ENCODE measurements around the gene DMD. TPM values are rescaled to one million over a fixed set of nuclear protein-coding genes. Genes with fewer than 3 reads are reported as not detected.

Gene DMD
- total RNA-seq, 1 experiment from 2014 or later = 47.2 TPM

GRCh38 chrX:31260351-31260750 is 1951.0 kb downstream of the DMD start:
- Histone ChIP-seq H3K36me3 (ENCODE audit: control insufficient read depth, insufficient read depth, low read length) (no peaks in the 10 kb centered on the region), H3K4me1 (no peaks in the 10 kb centered on the region), H3K27me3 (replicated peaks; ENCODE audit: control insufficient read depth, insufficient read depth, low read length) (no peaks in the 10 kb centered on the region), H3K9me3 (no peaks in the 10 kb centered on the region), H3K4me3 (ENCODE audit: low read depth, low read length) (no peak overlapping the region)
- H3K9me3 Mint-ChIP-seq (ENCODE audit: unreplicated experiment) = no peaks in the 10 kb centered on the region
- H3K4me3 Mint-ChIP-seq (ENCODE audit: unreplicated experiment) = no peak overlapping the region
- TF ChIP-seq CTCF (IDR thresholded peaks at IDR 0.05; ENCODE audit: insufficient read depth in 1 of 2, low read depth in 1 of 2, low read length in 1 of 2, severe bottlenecking in 1 of 2, unreplicated experiment in 1 of 2) = no peak
- no peak overlapping the region for H3K27ac Mint-ChIP-seq (ENCODE audit: unreplicated experiment)
- no TSS peak for BruUV-seq (replicated peaks)
- ChIA-PET POLR2A (no interaction called here), CTCF (no interaction called here)
- H3K4me1 Mint-ChIP-seq (ENCODE audit: low read depth, unreplicated experiment) = peaks cover 11% of the 10 kb centered on the region
- intact Hi-C loops (cut with micrococcal nuclease; ENCODE audit: unreplicated experiment) = loop anchor here (10.0 kb wide), 1 partner anchor 374 kb away; no protein-coding TSS in a partner anchor
- no peaks in the 10 kb centered on the region for H3K27me3 Mint-ChIP-seq (ENCODE audit: insufficient read depth, unreplicated experiment)
- peaks cover 10% of the 10 kb centered on the region for H3K36me3 Mint-ChIP-seq (ENCODE audit: insufficient read depth, unreplicated experiment)
- DNase-seq = no peak

- no peaks in the 10 kb centered on the region for H3K9me3 ChIP-seq
- Mint-ChIP-seq H3K36me3 (ENCODE audit: insufficient read depth, unreplicated experiment) (peaks cover 7% of the 10 kb centered on the region), H3K4me1 (ENCODE audit: low read depth, unreplicated experiment) (peaks cover 6% of the 10 kb centered on the region), H3K27ac (ENCODE audit: unreplicated experiment) (no peak overlapping the region), H3K27me3 (ENCODE audit: insufficient read depth, unreplicated experiment) (no peaks in the 10 kb centered on the region), H3K9me3 (ENCODE audit: unreplicated experiment) (no peaks in the 10 kb centered on the region), H3K4me3 (ENCODE audit: unreplicated experiment) (no peak overlapping the region)
- H3K27me3 ChIP-seq (replicated peaks; ENCODE audit: control insufficient read depth, insufficient read depth, low read length) = no peaks in the 10 kb centered on the region
- CTCF ChIA-PET = no interaction called here
- no peak for TF ChIP-seq CTCF (IDR thresholded peaks at IDR 0.05; ENCODE audit: insufficient read depth in 1 of 2, low read depth in 1 of 2, low read length in 1 of 2, severe bottlenecking in 1 of 2, unreplicated experiment in 1 of 2)
- intact Hi-C loops (cut with micrococcal nuclease; ENCODE audit: unreplicated experiment) = no loop called here
- no peak overlapping the region for H3K4me3 ChIP-seq (ENCODE audit: low read depth, low read length)
- H3K4me1 ChIP-seq = no peaks in the 10 kb centered on the region
- POLR2A ChIA-PET = no interaction called here
- no peak for DNase-seq
- H3K36me3 ChIP-seq (ENCODE audit: control insufficient read depth, insufficient read depth, low read length) = no peaks in the 10 kb centered on the region
- BruUV-seq (replicated peaks) = no TSS peak
Observed at GRCh38 chrX:31258166-31258565, 1953.2 kb downstream of the DMD start.

- ChIA-PET POLR2A (no interaction called here), CTCF (interaction anchor here (0.7 kb wide), 2 partner anchors 16 to 216 kb away, joined by 6 to 8 read pairs; no protein-coding TSS in a partner anchor)
- Mint-ChIP-seq H3K9me3 (ENCODE audit: unreplicated experiment) (no peaks in the 10 kb centered on the region), H3K27me3 (ENCODE audit: insufficient read depth, unreplicated experiment) (no peaks in the 10 kb centered on the region), H3K4me1 (ENCODE audit: low read depth, unreplicated experiment) (no peaks in the 10 kb centered on the region), H3K27ac (ENCODE audit: unreplicated experiment) (no peak overlapping the region), H3K36me3 (ENCODE audit: insufficient read depth, unreplicated experiment) (no peaks in the 10 kb centered on the region), H3K4me3 (ENCODE audit: unreplicated experiment) (no peak overlapping the region)
- Histone ChIP-seq H3K36me3 (ENCODE audit: control insufficient read depth, insufficient read depth, low read length) (no peaks in the 10 kb centered on the region), H3K9me3 (no peaks in the 10 kb centered on the region), H3K27me3 (replicated peaks; ENCODE audit: control insufficient read depth, insufficient read depth, low read length) (no peaks in the 10 kb centered on the region), H3K4me1 (no peaks in the 10 kb centered on the region), H3K4me3 (ENCODE audit: low read depth, low read length) (no peak overlapping the region)
- TF ChIP-seq CTCF (IDR thresholded peaks at IDR 0.05; ENCODE audit: insufficient read depth in 1 of 2, low read depth in 1 of 2, low read length in 1 of 2, severe bottlenecking in 1 of 2, unreplicated experiment in 1 of 2) = no peak
- intact Hi-C loops (cut with micrococcal nuclease; ENCODE audit: unreplicated experiment) = no loop called here
- DNase-seq = no peak
- BruUV-seq (replicated peaks) = no TSS peak
Observed at GRCh38 chrX:31255310-31256033, 1955.9 kb downstream of the DMD start.

All from Caco-2 (cell line).